Psoas muscle (tissue), 8 donors: ENCODE results near the gene BHMT2. TPM values are rescaled to one million over a fixed set of nuclear protein-coding genes. Genes with fewer than 3 reads are reported as not detected.

ENCODE experiments used
- ATAC-seq, 4 donors: fragments of 200-7000 bp; cut with Tn5 transposase; one replicate each; pipeline ENCODE4 v1.9.1; 2020; ENCODE audit warnings: moderate library complexity in 3 of 4, mild to moderate bottlenecking in 2 of 4
- DNase-seq, 2 donors: peaks; one replicate each; pipeline ENCODE4 v3.0.0-alpha.2; 2020
- H3K27ac ChIP-seq: fragments of 200-600 bp; one replicate; pipeline ENCODE4 v1.8.0; 2022
- H3K27me3 ChIP-seq, 3 donors: fragments of 200-600 bp in 1 of 3; one replicate each; pipeline versions ENCODE4 v1.6.1 to v1.8.0; 2013 to 2022; ENCODE audit warnings: low read length in 2 of 3, mild to moderate bottlenecking in 2 of 3, moderate library complexity in 1 of 3; ENCODE audit not compliant: insufficient read depth in 3 of 3
- H3K36me3 ChIP-seq, 2 donors: fragments of 200-600 bp in 1 of 2; one replicate each; pipeline versions ENCODE4 v1.6.1 to v1.8.0; 2013 to 2022; ENCODE audit warnings: low read depth in 1 of 2, mild to moderate bottlenecking in 1 of 2, moderate library complexity in 1 of 2; ENCODE audit not compliant: insufficient read depth in 1 of 2
- H3K4me1 ChIP-seq: fragments of 200-600 bp; one replicate; pipeline ENCODE4 v1.8.0; 2022
- H3K4me3 ChIP-seq: fragments of 200-600 bp; one replicate; pipeline ENCODE4 v1.8.0; 2022; ENCODE audit warnings: mild to moderate bottlenecking
- H3K9me3 ChIP-seq: fragments of 200-600 bp; one replicate; pipeline ENCODE4 v1.8.0; 2022
- CTCF ChIP-seq: fragments of 200-600 bp; IDR thresholded peaks from one replicate; pipeline ENCODE4 v1.8.0; 2022; ENCODE audit warnings: antibody characterized with exemption
- WGBS, 3 donors: extraction: QIAGEN DNeasy Blood & Tissue Kit; methylation state at CpG; one replicate each; pipeline versions ENCODE4 v1.1.6 to v1.1.7; 2013; 5-methylcytosine and 5-hydroxymethylcytosine counted together
- intact Hi-C, 2 donors: fragments of 100-400 bp; cut with DNase I; formaldehyde crosslinking; loops; one replicate each; pipeline versions ENCODE4 v1.11.0 to v1.14.2; 2022
- polyA plus RNA-seq, 3 donors: library from polyadenylated mRNA; stranded (reverse); fragments of 200-250 nt; gene quantifications; one replicate each; pipeline ENCODE4 v1.2.3, GENCODE V29; 2013
- total RNA-seq, 4 donors: library from RNA; stranded (reverse); fragmentation: NEBNext Ultra II Directional in 2 of 4; extraction: Animal tissue kit (Norgen Biotek cat#: 25700) in 2 of 4; gene quantifications; one replicate each; pipeline versions ENCODE4 v1.2.1 to v1.2.4, GENCODE V29; 2021 to 2023
- donor health status: healthy with polysubstance abuse.
- donor health status: DM: no; HTN: no; CAD: no; lungs with moderate emphysema.
- donor health status: Bipolar disorder and iron deficiency.
- donor health status: healthy.
- donor health status: DM: yes; HTN: yes; CAD: no.
- donor health status: DM: no; HTN: no; CAD: no.
- donor health status: DM: no; HTN: no; CAD: no.
- donor health status: DM: yes; HTN: yes; CAD: no.

Gene BHMT2
- total and polyA plus RNA-seq, 7 donors, result 1.9 to 20.8 (median 11.9) TPM

GRCh38 chr5:79023348-79023747 is 46.2 kb upstream of the BHMT2 start:
- no peaks in the 10 kb centered on the region for H3K27me3 ChIP-seq
- H3K9me3 ChIP-seq, result no peaks in the 10 kb centered on the region
- H3K27ac ChIP-seq, result no peak overlapping the region
- no peak for TF ChIP-seq CTCF
- no peak for ATAC-seq
- H3K4me3 ChIP-seq, result no peak overlapping the region
- H3K36me3 ChIP-seq, result no peaks in the 10 kb centered on the region
- intact Hi-C loops, result loop anchor here (10.0 kb wide), 3 partner anchors 831 to 1061 kb away; no protein-coding TSS in a partner anchor
- DNase-seq, result no peak
- 81 to 89% (median 84%) methylated on average over 1 of the region's 1 CpG for WGBS, 3 donors
- H3K4me1 ChIP-seq, result peaks cover 4% of the 10 kb centered on the region

- H3K36me3 ChIP-seq, result no peaks in the 10 kb centered on the region
- no peaks in the 10 kb centered on the region for H3K27me3 ChIP-seq
- DNase-seq, result no peak
- ATAC-seq, result no peak
- TF ChIP-seq CTCF, result no peak
- H3K27ac ChIP-seq, result no peak overlapping the region
- no peaks in the 10 kb centered on the region for H3K9me3 ChIP-seq
- 94 to 100% (median 98%) methylated on average over 1 of the region's 1 CpG for WGBS, 3 donors
- H3K4me1 ChIP-seq, result peaks cover 4% of the 10 kb centered on the region
- no peak overlapping the region for H3K4me3 ChIP-seq
- intact Hi-C loops, result loop anchor here (10.0 kb wide), 3 partner anchors 831 to 1061 kb away; no protein-coding TSS in a partner anchor
Measured at GRCh38 chr5:79023947-79024346, 45.6 kb upstream of the BHMT2 start.

- peak; percentile 55 to 79 for DNase-seq
Measured at GRCh38 chr5:79025054-79025472, 44.5 kb upstream of the BHMT2 start.

GRCh38 chr5:79030663-79031484 is 38.7 kb upstream of the BHMT2 start:
- Histone ChIP-seq H3K27ac (no peak overlapping the region), H3K4me1 (no peaks in the 10 kb centered on the region), H3K36me3 (no peaks in the 10 kb centered on the region), H3K27me3 (no peaks in the 10 kb centered on the region), H3K9me3 (no peaks in the 10 kb centered on the region), H3K4me3 (no peak overlapping the region)
- no peak for ATAC-seq
- TF ChIP-seq CTCF, result no peak
- WGBS, 3 donors, result 89 to 93% (median 91%) methylated on average over 11 of the region's 11 CpGs
- no peak for DNase-seq
- intact Hi-C loops, result no loop called here

More at GRCh38 chr5:79025054-79025472, 44.5 kb upstream of the BHMT2 start:
- H3K9me3 ChIP-seq, result no peaks in the 10 kb centered on the region
- intact Hi-C loops, result loop anchor here (5.0 to 10.0 kb wide), 4 partner anchors 432 to 1060 kb away; no protein-coding TSS in a partner anchor
- peak; percentile 61 to 85 (median 66) for ATAC-seq
- peak; percentile 98 for TF ChIP-seq CTCF
- H3K4me3 ChIP-seq, result peak overlapping the region; percentile 51
- peaks cover 4% of the 10 kb centered on the region for H3K4me1 ChIP-seq
- H3K27me3 ChIP-seq, result no peaks in the 10 kb centered on the region
- 1 to 8% (median 4%) methylated on average over 13 of the region's 13 CpGs for WGBS, 3 donors
- no peak overlapping the region for H3K27ac ChIP-seq
- H3K36me3 ChIP-seq, result no peaks in the 10 kb centered on the region
